ENCODE data around the gene SLC9A4. TPM values are rescaled to one million over a fixed set of nuclear protein-coding genes. Genes with fewer than 3 reads are reported as not detected.

SLC9A4 gene
- total RNA-seq, 4 donors from 2014 or later: 1.2 TPM; not detected in 3

DNA sequence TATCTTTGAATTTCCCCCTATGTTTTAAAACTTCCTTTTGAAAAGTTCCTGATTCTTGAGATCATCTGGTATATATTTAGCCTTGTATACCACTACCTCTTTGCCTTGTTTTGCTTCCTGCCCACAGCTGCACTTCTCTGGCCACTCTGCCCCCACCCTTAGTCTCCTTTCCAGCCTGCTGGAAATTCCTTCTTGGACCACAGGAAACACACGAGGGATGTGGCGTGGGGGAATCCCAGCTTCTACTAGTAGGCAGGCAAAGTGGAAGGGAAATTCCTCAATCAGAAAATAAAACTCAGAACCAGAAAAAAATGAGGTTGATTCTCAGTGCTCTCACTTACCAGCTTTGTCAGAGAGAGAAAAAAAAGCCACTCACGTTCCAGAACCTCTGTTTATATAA, 36.7 kb upstream of the SLC9A4 start:
- no peak overlapping the region for H3K4me3 ChIP-seq
- no peak for DNase-seq
- H3K27ac ChIP-seq: no peak overlapping the region
- intact Hi-C loops (cut with DNase I; ENCODE audit: low total_unique reads): no loop called here
- H3K27me3 ChIP-seq: no peaks in the 10 kb centered on the region
- no peaks in the 10 kb centered on the region for H3K36me3 ChIP-seq
- no peak for TF ChIP-seq POLR2A (IDR thresholded peaks at IDR 0.05)
- TF ChIP-seq, protein P1, sequence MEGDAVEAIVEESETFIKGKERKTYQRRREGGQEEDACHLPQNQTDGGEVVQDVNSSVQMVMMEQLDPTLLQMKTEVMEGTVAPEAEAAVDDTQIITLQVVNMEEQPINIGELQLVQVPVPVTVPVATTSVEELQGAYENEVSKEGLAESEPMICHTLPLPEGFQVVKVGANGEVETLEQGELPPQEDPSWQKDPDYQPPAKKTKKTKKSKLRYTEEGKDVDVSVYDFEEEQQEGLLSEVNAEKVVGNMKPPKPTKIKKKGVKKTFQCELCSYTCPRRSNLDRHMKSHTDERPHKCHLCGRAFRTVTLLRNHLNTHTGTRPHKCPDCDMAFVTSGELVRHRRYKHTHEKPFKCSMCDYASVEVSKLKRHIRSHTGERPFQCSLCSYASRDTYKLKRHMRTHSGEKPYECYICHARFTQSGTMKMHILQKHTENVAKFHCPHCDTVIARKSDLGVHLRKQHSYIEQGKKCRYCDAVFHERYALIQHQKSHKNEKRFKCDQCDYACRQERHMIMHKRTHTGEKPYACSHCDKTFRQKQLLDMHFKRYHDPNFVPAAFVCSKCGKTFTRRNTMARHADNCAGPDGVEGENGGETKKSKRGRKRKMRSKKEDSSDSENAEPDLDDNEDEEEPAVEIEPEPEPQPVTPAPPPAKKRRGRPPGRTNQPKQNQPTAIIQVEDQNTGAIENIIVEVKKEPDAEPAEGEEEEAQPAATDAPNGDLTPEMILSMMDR (IDR thresholded peaks at IDR 0.05): no peak
- H3K4me1 ChIP-seq: no peaks in the 10 kb centered on the region
- no peaks in the 10 kb centered on the region for H3K9me3 ChIP-seq

DNA sequence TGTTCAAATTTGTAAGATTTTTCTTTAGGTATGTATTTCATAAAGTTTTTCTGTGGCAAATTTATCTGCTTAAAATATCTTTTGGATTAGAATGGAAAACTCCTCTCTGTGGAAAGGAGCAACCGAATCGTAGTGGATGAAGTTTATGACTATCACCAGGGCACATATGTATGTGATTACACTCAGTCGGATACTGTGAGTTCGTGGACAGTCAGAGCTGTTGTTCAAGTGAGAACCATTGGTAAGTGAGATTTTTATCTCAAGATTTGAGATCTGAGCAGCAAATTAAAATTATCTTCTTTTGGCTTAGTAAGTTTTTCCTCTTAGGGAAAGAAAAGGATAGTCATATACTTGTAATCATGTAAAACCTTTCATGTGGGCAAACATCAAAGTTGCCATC, 35.9 kb upstream of the SLC9A4 start:
- Histone ChIP-seq H3K27me3 (no peaks in the 10 kb centered on the region), H3K4me1 (no peaks in the 10 kb centered on the region), H3K9me3 (no peaks in the 10 kb centered on the region), H3K27ac (no peak overlapping the region), H3K36me3 (no peaks in the 10 kb centered on the region), H3K4me3 (no peak overlapping the region)
- intact Hi-C loops (cut with DNase I; ENCODE audit: low total_unique reads): no loop called here
- no peak for DNase-seq
- no peak for TF ChIP-seq POLR2A (IDR thresholded peaks at IDR 0.05)
- TF ChIP-seq, protein P1 (IDR thresholded peaks at IDR 0.05): no peak

DNA sequence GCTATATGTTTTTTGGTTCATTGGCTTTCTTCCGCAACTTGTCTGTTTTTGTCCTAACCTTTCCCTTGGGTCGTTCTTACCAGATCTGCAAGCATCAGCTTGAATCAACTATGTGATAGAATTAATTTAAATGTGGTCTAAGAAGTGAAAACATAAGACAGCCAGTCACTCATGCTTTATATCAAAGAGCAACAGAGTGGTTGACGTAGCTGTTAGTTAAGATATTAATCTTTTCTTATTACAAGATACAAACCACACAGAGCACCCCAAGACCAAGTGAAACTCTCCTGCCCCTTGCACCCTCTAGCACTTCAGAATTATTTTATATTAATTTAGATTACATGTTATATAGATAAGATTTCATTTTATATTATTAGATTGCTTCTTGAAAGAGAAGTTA, 34.9 kb upstream of the SLC9A4 start:
- Histone ChIP-seq H3K4me1 (no peaks in the 10 kb centered on the region), H3K36me3 (no peaks in the 10 kb centered on the region), H3K4me3 (no peak overlapping the region), H3K27ac (no peak overlapping the region), H3K9me3 (no peaks in the 10 kb centered on the region), H3K27me3 (no peaks in the 10 kb centered on the region)
- TF ChIP-seq POLR2A (IDR thresholded peaks at IDR 0.05): no peak
- TF ChIP-seq, protein P1 (IDR thresholded peaks at IDR 0.05): no peak
- intact Hi-C loops (cut with DNase I; ENCODE audit: low total_unique reads): no loop called here
- DNase-seq: no peak

DNA sequence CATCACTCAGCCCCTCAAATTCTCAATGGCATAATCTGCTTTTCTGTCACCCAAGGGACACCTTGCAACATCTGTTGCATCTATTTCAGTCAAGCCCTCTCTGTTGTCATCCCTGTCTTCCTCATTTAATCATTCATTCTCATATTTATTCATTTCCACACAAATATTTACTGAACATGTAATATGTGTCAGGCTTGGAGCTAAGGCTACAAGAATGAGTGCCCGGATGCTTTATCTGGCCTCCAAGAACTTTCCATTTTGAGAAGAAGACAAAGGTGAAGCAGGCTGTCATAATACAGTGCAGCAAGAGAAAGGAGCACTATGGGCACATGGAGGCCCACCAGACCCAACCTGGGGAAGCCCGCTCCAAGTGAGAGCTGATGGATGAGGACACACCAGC, 34.4 kb upstream of the SLC9A4 start:
- intact Hi-C loops (cut with DNase I; ENCODE audit: low total_unique reads): no loop called here
- no peaks in the 10 kb centered on the region for H3K36me3 ChIP-seq
- H3K4me1 ChIP-seq: no peaks in the 10 kb centered on the region
- no peak overlapping the region for H3K27ac ChIP-seq
- H3K4me3 ChIP-seq: no peak overlapping the region
- no peak for TF ChIP-seq POLR2A (IDR thresholded peaks at IDR 0.05)
- TF ChIP-seq, protein P1 (IDR thresholded peaks at IDR 0.05): no peak
- no peaks in the 10 kb centered on the region for H3K27me3 ChIP-seq
- no peaks in the 10 kb centered on the region for H3K9me3 ChIP-seq
- no peak for DNase-seq

DNA sequence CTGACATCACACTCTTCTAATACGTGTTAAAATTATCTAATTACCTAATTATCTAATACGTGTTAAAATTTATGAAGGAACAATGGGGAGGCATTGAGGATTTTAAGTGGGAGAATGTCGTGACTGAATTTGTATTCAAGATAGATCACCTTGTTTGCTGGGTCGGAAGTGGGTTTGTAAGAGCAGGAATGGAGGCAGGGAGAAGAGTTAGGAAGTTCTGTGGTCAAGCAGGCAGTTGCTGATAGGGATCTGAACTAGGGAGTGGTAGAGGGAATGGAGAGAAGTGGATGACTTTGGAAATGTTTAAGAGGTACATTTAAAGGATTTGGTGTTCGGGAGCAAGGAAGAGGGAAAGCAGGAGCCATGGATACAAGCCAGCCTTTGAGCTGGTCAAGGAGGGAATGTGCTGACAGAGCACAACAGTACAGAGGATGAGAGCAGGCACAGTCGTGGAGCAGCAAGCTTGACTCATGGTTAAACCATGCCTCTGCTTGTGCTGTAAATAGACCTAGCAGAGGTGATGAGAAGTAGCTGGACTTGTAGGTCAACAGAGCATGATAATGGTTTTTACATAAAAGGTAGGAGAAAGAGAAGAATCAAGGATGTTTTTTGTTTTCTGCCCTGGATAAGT, 33.8 kb upstream of the SLC9A4 start:
- no peak overlapping the region for H3K27ac ChIP-seq
- H3K27me3 ChIP-seq: no peaks in the 10 kb centered on the region
- no peaks in the 10 kb centered on the region for H3K36me3 ChIP-seq
- H3K9me3 ChIP-seq: no peaks in the 10 kb centered on the region
- no peak for DNase-seq
- no peak overlapping the region for H3K4me3 ChIP-seq
- intact Hi-C loops (cut with DNase I; ENCODE audit: low total_unique reads): no loop called here
- no peak for TF ChIP-seq POLR2A (IDR thresholded peaks at IDR 0.05)
- TF ChIP-seq, protein P1 (IDR thresholded peaks at IDR 0.05): no peak
- H3K4me1 ChIP-seq: no peaks in the 10 kb centered on the region

All from uterus (tissue), 4 donors.